ENCODE data around the gene RASA3. TPM values are rescaled to one million over a fixed set of nuclear protein-coding genes. Genes with fewer than 3 reads are reported as not detected.

The RASA3 gene
- polyA plus RNA-seq, 3 donors = 9.0 to 32.6 (median 16.6) TPM

- Histone ChIP-seq H3K36me3 (replicated peaks in 1 of 2; ENCODE audit: control insufficient read depth in 1 of 2, insufficient read depth in 2 of 2, low read length in 2 of 2) (peaks cover 3 to 23% of the 10 kb centered on the region in 2 donors), H4K20me1 (ENCODE audit: insufficient read depth, low read length) (no peaks in the 10 kb centered on the region), H3K4me1 (ENCODE audit: control insufficient read depth in 1 of 2, insufficient read depth in 2 of 2, low read length in 2 of 2) (peaks cover 62 to 64% of the 10 kb centered on the region in 2 donors), H3K79me2 (ENCODE audit: insufficient read depth, low read length) (peaks cover 25% of the 10 kb centered on the region), H3K4me3 (replicated peaks in 1 of 3; ENCODE audit: low read depth in 2 of 3, low read length in 3 of 3) (peak overlapping the region; percentile 3 to 72 (median 4)), H3K9ac (ENCODE audit: insufficient read depth, low read length, poor library complexity, severe bottlenecking) (peak overlapping the region; percentile 89), H3K27me3 (ENCODE audit: control insufficient read depth in 2 of 2, insufficient read depth in 2 of 2, low read length in 2 of 2) (no peaks in the 10 kb centered on the region), H2AFZ (ENCODE audit: insufficient read depth, low read depth, low read length, poor library complexity, severe bottlenecking) (no peak overlapping the region), H3K4me2 (replicated peaks; ENCODE audit: extremely low read depth, low read length, poor library complexity, severe bottlenecking) (peak overlapping the region; percentile 75), H3K27ac (ENCODE audit: low read depth in 1 of 2, low read length in 2 of 2) (peak overlapping the region; percentile 93 to 99), H3K9me3 (replicated peaks in 1 of 2; ENCODE audit: control insufficient read depth in 1 of 2, insufficient read depth in 1 of 2, low read length in 2 of 2) (no peaks in the 10 kb centered on the region)
- H3K27me3 Mint-ChIP-seq (ENCODE audit: low read depth in 3 of 3) = peaks cover 0 to 1% (median 0%) of the 10 kb centered on the region in 3 donors
- H3K27ac Mint-ChIP-seq = peak overlapping the region; percentile 94 to 100 (median 97)
- H3K4me3 Mint-ChIP-seq = peak overlapping the region; percentile 66 to 86
- peaks cover 23 to 26% of the 10 kb centered on the region in 2 donors for H3K36me3 Mint-ChIP-seq
- H3K4me1 Mint-ChIP-seq = peaks cover 58% of the 10 kb centered on the region
- peaks cover 0 to 3% (median 2%) of the 10 kb centered on the region in 7 donors for H3K9me3 Mint-ChIP-seq
- TF ChIP-seq CTCF (IDR thresholded peaks at IDR 0.05) = no peak
- DNase-seq = peak in 2 of 3 donors; percentile 59 to 76
- intact Hi-C loops (cut with micrococcal nuclease) = loop anchor here in 1 of 2 donors (5.0 to 10.0 kb wide), 2 partner anchors 59 to 573 kb away; partner anchors contain the start of gene DCUN1D2
- WGBS (ENCODE audit: insufficient coverage) = 18% methylated on average over 16 of the region's 24 CpGs
Observed at GRCh38 chr13:114067886-114068651, 64.4 kb downstream of the RASA3 start.

GRCh38 chr13:114067381-114067885, 65.0 kb downstream of the RASA3 start:
- no peak for TF ChIP-seq CTCF (IDR thresholded peaks at IDR 0.05)
- Histone ChIP-seq H3K27me3 (ENCODE audit: control insufficient read depth in 2 of 2, insufficient read depth in 2 of 2, low read length in 2 of 2) (no peaks in the 10 kb centered on the region), H3K27ac (ENCODE audit: low read depth in 1 of 2, low read length in 2 of 2) (peak overlapping the region; percentile 93 to 99), H3K9ac (ENCODE audit: insufficient read depth, low read length, poor library complexity, severe bottlenecking) (peak overlapping the region; percentile 89), H2AFZ (ENCODE audit: insufficient read depth, low read depth, low read length, poor library complexity, severe bottlenecking) (no peak overlapping the region), H3K4me3 (replicated peaks in 1 of 3; ENCODE audit: low read depth in 2 of 3, low read length in 3 of 3) (peak overlapping the region; percentile 3 to 72 (median 4)), H3K4me2 (replicated peaks; ENCODE audit: extremely low read depth, low read length, poor library complexity, severe bottlenecking) (peak overlapping the region; percentile 75), H3K36me3 (replicated peaks in 1 of 2; ENCODE audit: control insufficient read depth in 1 of 2, insufficient read depth in 2 of 2, low read length in 2 of 2) (peaks cover 3 to 17% of the 10 kb centered on the region in 2 donors), H3K4me1 (ENCODE audit: control insufficient read depth in 1 of 2, insufficient read depth in 2 of 2, low read length in 2 of 2) (peaks cover 67 to 70% of the 10 kb centered on the region in 2 donors), H3K9me3 (replicated peaks in 1 of 2; ENCODE audit: control insufficient read depth in 1 of 2, insufficient read depth in 1 of 2, low read length in 2 of 2) (no peaks in the 10 kb centered on the region), H3K79me2 (ENCODE audit: insufficient read depth, low read length) (peaks cover 31% of the 10 kb centered on the region), H4K20me1 (ENCODE audit: insufficient read depth, low read length) (no peaks in the 10 kb centered on the region)
- DNase-seq = peak; percentile 78 to 89 (median 78)
- H3K9me3 Mint-ChIP-seq = peaks cover 0 to 3% (median 2%) of the 10 kb centered on the region in 7 donors
- peaks cover 0 to 1% (median 0%) of the 10 kb centered on the region in 3 donors for H3K27me3 Mint-ChIP-seq (ENCODE audit: low read depth in 3 of 3)
- peaks cover 17 to 20% of the 10 kb centered on the region in 2 donors for H3K36me3 Mint-ChIP-seq
- peak overlapping the region; percentile 66 to 86 for H3K4me3 Mint-ChIP-seq
- WGBS (ENCODE audit: insufficient coverage) = 10% methylated on average over 4 of the region's 9 CpGs
- intact Hi-C loops (cut with micrococcal nuclease) = loop anchor here in 1 of 2 donors (5.0 to 10.0 kb wide), 2 partner anchors 60 to 573 kb away; partner anchors contain the start of gene DCUN1D2
- peaks cover 64% of the 10 kb centered on the region for H3K4me1 Mint-ChIP-seq
- peak overlapping the region; percentile 94 to 100 (median 97) for H3K27ac Mint-ChIP-seq
